Middle frontal gyrus (tissue), 1 donor: ENCODE measurements around the gene GMDS.

Source experiments
- DNase-seq: peaks from one replicate; pipeline ENCODE4 v3.0.0-alpha.2; 2015; ENCODE audit warnings: low spot score; ENCODE audit errors: extremely low spot score

Gene GMDS

GRCh38 chr6:2135401-2135800 is 110.0 kb downstream of the GMDS start:
- no peak for DNase-seq

- no peak for DNase-seq
These were observed 110.9 kb downstream of the GMDS start for GRCh38 chr6:2134554-2134953.

GRCh38 chr6:2133716-2134310 is 111.6 kb downstream of the GMDS start:
- no peak for DNase-seq

GRCh38 chr6:2132916-2133315 is 112.5 kb downstream of the GMDS start:
- DNase-seq, result no peak

- no peak for DNase-seq
These were observed 113.0 kb downstream of the GMDS start for GRCh38 chr6:2132416-2132815.

- no peak for DNase-seq
These were observed 116.2 kb downstream of the GMDS start for GRCh38 chr6:2129182-2129621.

- no peak for DNase-seq
These were observed 117.9 kb downstream of the GMDS start for GRCh38 chr6:2127484-2127911.

- no peak for DNase-seq
These were observed 119.1 kb downstream of the GMDS start for GRCh38 chr6:2126351-2126750.

GRCh38 chr6:2125158-2125557 is 120.2 kb downstream of the GMDS start:
- no peak for DNase-seq

- DNase-seq, result no peak
These were observed 121.1 kb downstream of the GMDS start for GRCh38 chr6:2124260-2124709.

- DNase-seq, result no peak
These were observed 124.5 kb downstream of the GMDS start for GRCh38 chr6:2120912-2121311.

- DNase-seq, result no peak
These were observed 126.1 kb downstream of the GMDS start for GRCh38 chr6:2119275-2119674.

- no peak for DNase-seq
These were observed 127.3 kb downstream of the GMDS start for GRCh38 chr6:2118136-2118535.

- DNase-seq, result no peak
These were observed 128.0 kb downstream of the GMDS start for GRCh38 chr6:2117447-2117846.

- no peak for DNase-seq
These were observed 128.9 kb downstream of the GMDS start for GRCh38 chr6:2116496-2116895.

GRCh38 chr6:2114100-2114499 is 131.3 kb downstream of the GMDS start:
- DNase-seq, result no peak

- no peak for DNase-seq
These were observed 134.2 kb downstream of the GMDS start for GRCh38 chr6:2111162-2111677.

- DNase-seq, result no peak
These were observed 134.9 kb downstream of the GMDS start for GRCh38 chr6:2110504-2110903.

- DNase-seq, result no peak
These were observed 135.6 kb downstream of the GMDS start for GRCh38 chr6:2109796-2110195.

- no peak for DNase-seq
These were observed 136.6 kb downstream of the GMDS start for GRCh38 chr6:2108700-2109306.

GRCh38 chr6:2104524-2104880 is 140.9 kb downstream of the GMDS start:
- DNase-seq, result no peak

GRCh38 chr6:2103765-2104523 is 141.5 kb downstream of the GMDS start:
- no peak for DNase-seq
